ENCODE results near the gene RFXAP.
A peak's percentile ranks its signal among the peaks of the same experiment; 100 is the strongest.

Gene RFXAP

GRCh38 chr13:36813225-36813624, 5.8 kb upstream of the RFXAP start:
- no peak overlapping the region for H3K4me3 ChIP-seq (ENCODE audit: control insufficient read depth, low read depth, low read length)
- no peak for TF ChIP-seq CTCF (conservative IDR thresholded peaks at IDR 0.05; ENCODE audit: control insufficient read depth, insufficient read depth, low read depth, low read length)
- no peak for DNase-seq (ENCODE audit: low read depth)

GRCh38 chr13:36814465-36814864, 4.6 kb upstream of the RFXAP start:
- no peak for TF ChIP-seq CTCF (conservative IDR thresholded peaks at IDR 0.05; ENCODE audit: control insufficient read depth, insufficient read depth, low read depth, low read length)
- H3K4me3 ChIP-seq (ENCODE audit: control insufficient read depth, low read depth, low read length), result no peak overlapping the region

GRCh38 chr13:36815062-36815461, 4.0 kb upstream of the RFXAP start:
- TF ChIP-seq CTCF (conservative IDR thresholded peaks at IDR 0.05; ENCODE audit: control insufficient read depth, insufficient read depth, low read depth, low read length), result peak; percentile 48
- no peak for DNase-seq (ENCODE audit: low read depth)
- H3K4me3 ChIP-seq (ENCODE audit: control insufficient read depth, low read depth, low read length), result no peak overlapping the region

More at GRCh38 chr13:36814465-36814864, 4.6 kb upstream of the RFXAP start:
- DNase-seq (ENCODE audit: low read depth), result no peak

GRCh38 chr13:36817996-36818803, 822 bp upstream of the RFXAP start:
- H3K4me3 ChIP-seq (ENCODE audit: control insufficient read depth, low read depth, low read length), result peak overlapping the region; percentile 66
- peak; percentile 24 for DNase-seq (ENCODE audit: low read depth)
- TF ChIP-seq CTCF (conservative IDR thresholded peaks at IDR 0.05; ENCODE audit: control insufficient read depth, insufficient read depth, low read depth, low read length), result no peak

- peak; percentile 36 for DNase-seq (ENCODE audit: low read depth)
- H3K4me3 ChIP-seq (ENCODE audit: control insufficient read depth, low read depth, low read length), result peak overlapping the region; percentile 66
- no peak for TF ChIP-seq CTCF (conservative IDR thresholded peaks at IDR 0.05; ENCODE audit: control insufficient read depth, insufficient read depth, low read depth, low read length)
These were observed 693 bp downstream of the RFXAP start for GRCh38 chr13:36819739-36820090.

GRCh38 chr13:36820222-36820621, 1.2 kb downstream of the RFXAP start:
- H3K4me3 ChIP-seq (ENCODE audit: control insufficient read depth, low read depth, low read length), result peak overlapping the region; percentile 66
- no peak for TF ChIP-seq CTCF (conservative IDR thresholded peaks at IDR 0.05; ENCODE audit: control insufficient read depth, insufficient read depth, low read depth, low read length)
- DNase-seq (ENCODE audit: low read depth), result no peak
